Inferior parietal cortex (tissue), 1 donor: Measurements from ENCODE around the gene GPR135.

Experiments
- DNase-seq: peaks from one replicate; pipeline ENCODE4 v3.0.0-alpha.2; 2016; ENCODE audit errors: extremely low spot score

Gene GPR135

GRCh38 chr14:59424341-59425071, 40.7 kb downstream of the GPR135 start:
- DNase-seq: no peak

- no peak for DNase-seq
Observed at GRCh38 chr14:59422069-59422881, 42.9 kb downstream of the GPR135 start.

GRCh38 chr14:59419303-59419702, 45.9 kb downstream of the GPR135 start:
- no peak for DNase-seq

- no peak for DNase-seq
Observed at GRCh38 chr14:59417311-59417710, 47.9 kb downstream of the GPR135 start.

GRCh38 chr14:59415836-59416602, 49.2 kb downstream of the GPR135 start:
- no peak for DNase-seq
